Natural killer cell (primary cell): ENCODE data around the gene SEMA3B. TPM values are rescaled to one million over a fixed set of nuclear protein-coding genes. Genes with fewer than 3 reads are reported as not detected.
A peak's percentile ranks its signal among the peaks of the same experiment; 100 is the strongest.

Experiments
- ATAC-seq, 3 donors: fragments of 150-1000 bp in 2 of 3; fragments of 200-7000 bp in 1 of 3; cut with Tn5 transposase; 1 replicate in 1 of 3; 2 replicates in 2 of 3; pipeline ENCODE4 v1.10.0; 2021; ENCODE audit warnings: mild to moderate bottlenecking in 2 of 3, moderate library complexity in 2 of 3
- DNase-seq, 2 donors: peaks; one replicate each; pipeline versions ENCODE4 v3.0.0 to v3.0.0-alpha.2; 2013 to 2021; ENCODE audit warnings: mixed read lengths in 1 of 2
- H3K27ac ChIP-seq: one replicate; pipeline ENCODE4 v1.5.1; 2013; ENCODE audit warnings: mild to moderate bottlenecking, low read length
- H3K27me3 ChIP-seq: one replicate; pipeline ENCODE4 v1.6.1; 2013; ENCODE audit warnings: low read length; ENCODE audit not compliant: control insufficient read depth, insufficient read depth
- H3K36me3 ChIP-seq: one replicate; pipeline ENCODE4 v1.6.1; 2013; ENCODE audit warnings: low read length; ENCODE audit not compliant: control insufficient read depth, insufficient read depth
- H3K4me1 ChIP-seq: one replicate; pipeline ENCODE4 v1.6.1; 2013; ENCODE audit warnings: low read length; ENCODE audit not compliant: control insufficient read depth, insufficient read depth
- H3K4me3 ChIP-seq: one replicate; pipeline ENCODE4 v1.5.1; 2013; ENCODE audit warnings: low read length
- H3K9me3 ChIP-seq: one replicate; pipeline ENCODE4 v1.6.1; 2013; ENCODE audit warnings: low read length; ENCODE audit not compliant: control insufficient read depth, insufficient read depth
- H3K27ac Mint-ChIP-seq, 2 donors: one replicate each; pipeline ENCODE4 v1.8.0; 2022; ENCODE audit warnings: mild to moderate bottlenecking in 2 of 2, mixed read lengths in 2 of 2, moderate library complexity in 1 of 2
- H3K27me3 Mint-ChIP-seq, 2 donors: one replicate each; pipeline ENCODE4 v1.8.0; 2022; ENCODE audit warnings: low read depth in 2 of 2, mixed read lengths in 2 of 2
- H3K36me3 Mint-ChIP-seq: one replicate; pipeline ENCODE4 v1.8.0; 2022; ENCODE audit warnings: mixed read lengths
- H3K4me1 Mint-ChIP-seq, 2 donors: one replicate each; pipeline ENCODE4 v1.8.0; 2022; ENCODE audit warnings: mixed read lengths in 2 of 2
- H3K4me3 Mint-ChIP-seq: one replicate; pipeline ENCODE4 v1.8.0; 2022; ENCODE audit warnings: mild to moderate bottlenecking, moderate library complexity, mixed read lengths
- H3K9me3 Mint-ChIP-seq, 2 donors: one replicate each; pipeline ENCODE4 v1.8.0; 2022; ENCODE audit warnings: mixed read lengths in 2 of 2
- WGBS: methylation state at CpG from one replicate; pipeline ENCODE4 v1.1.7; 2013; ENCODE audit warnings: missing lambda C conversion rate; ENCODE audit not compliant: insufficient coverage; 5-methylcytosine and 5-hydroxymethylcytosine counted together
- intact Hi-C: fragments of 100-400 bp; cut with micrococcal nuclease; formaldehyde crosslinking; loops from one replicate; pipeline ENCODE4 v1.14.2; 2022
- total RNA-seq, 4 donors: library from RNA; stranded (reverse); fragments of 120-200 nt in 1 of 4; gene quantifications; one replicate each; pipeline versions ENCODE4 v1.2.3 to v1.2.4, GENCODE V29; 2013 to 2022
- TF ChIP-seq, protein P1 (sequence below): fragments of 200-600 bp; IDR thresholded peaks from one replicate; pipeline ENCODE4 v1.8.0; 2022; ENCODE audit warnings: antibody characterized with exemption

The SEMA3B gene
- total RNA-seq, 3 donors from 2014 or later (not counting 1 experiment from before 2014, with no cell fraction given), result 0.97 to 2.0 (median 0.99) TPM

GRCh38 chr3:50314816-50315215 is 45.9 kb downstream of the SEMA3B start:
- Mint-ChIP-seq H3K4me3 (no peak overlapping the region), H3K9me3 (no peaks in the 10 kb centered on the region), H3K27ac (peak overlapping the region in 1 of 2 donors; percentile 50), H3K4me1 (peaks cover 22 to 23% of the 10 kb centered on the region in 2 donors), H3K36me3 (no peaks in the 10 kb centered on the region), H3K27me3 (no peaks in the 10 kb centered on the region)
- Histone ChIP-seq H3K36me3 (no peaks in the 10 kb centered on the region), H3K4me1 (peaks cover 40% of the 10 kb centered on the region), H3K27me3 (no peaks in the 10 kb centered on the region), H3K27ac (no peak overlapping the region), H3K9me3 (no peaks in the 10 kb centered on the region), H3K4me3 (no peak overlapping the region)
- intact Hi-C loops, result no loop called here
- 100% methylated on average over 4 of the region's 4 CpGs for WGBS
- TF ChIP-seq, protein P1, sequence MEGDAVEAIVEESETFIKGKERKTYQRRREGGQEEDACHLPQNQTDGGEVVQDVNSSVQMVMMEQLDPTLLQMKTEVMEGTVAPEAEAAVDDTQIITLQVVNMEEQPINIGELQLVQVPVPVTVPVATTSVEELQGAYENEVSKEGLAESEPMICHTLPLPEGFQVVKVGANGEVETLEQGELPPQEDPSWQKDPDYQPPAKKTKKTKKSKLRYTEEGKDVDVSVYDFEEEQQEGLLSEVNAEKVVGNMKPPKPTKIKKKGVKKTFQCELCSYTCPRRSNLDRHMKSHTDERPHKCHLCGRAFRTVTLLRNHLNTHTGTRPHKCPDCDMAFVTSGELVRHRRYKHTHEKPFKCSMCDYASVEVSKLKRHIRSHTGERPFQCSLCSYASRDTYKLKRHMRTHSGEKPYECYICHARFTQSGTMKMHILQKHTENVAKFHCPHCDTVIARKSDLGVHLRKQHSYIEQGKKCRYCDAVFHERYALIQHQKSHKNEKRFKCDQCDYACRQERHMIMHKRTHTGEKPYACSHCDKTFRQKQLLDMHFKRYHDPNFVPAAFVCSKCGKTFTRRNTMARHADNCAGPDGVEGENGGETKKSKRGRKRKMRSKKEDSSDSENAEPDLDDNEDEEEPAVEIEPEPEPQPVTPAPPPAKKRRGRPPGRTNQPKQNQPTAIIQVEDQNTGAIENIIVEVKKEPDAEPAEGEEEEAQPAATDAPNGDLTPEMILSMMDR, result no peak
- DNase-seq (no peak), ATAC-seq (no peak)

GRCh38 chr3:50316657-50317242 is 47.8 kb downstream of the SEMA3B start:
- peak overlapping the region; percentile 60 to 87 for H3K27ac Mint-ChIP-seq
- H3K36me3 ChIP-seq, result no peaks in the 10 kb centered on the region
- H3K36me3 Mint-ChIP-seq, result no peaks in the 10 kb centered on the region
- H3K27me3 ChIP-seq, result no peaks in the 10 kb centered on the region
- no peaks in the 10 kb centered on the region for H3K9me3 ChIP-seq
- H3K4me1 ChIP-seq, result peaks cover 56% of the 10 kb centered on the region
- no peaks in the 10 kb centered on the region for H3K9me3 Mint-ChIP-seq
- WGBS, result 58% methylated on average over 9 of the region's 9 CpGs
- peak overlapping the region; percentile 39 for H3K27ac ChIP-seq
- peak overlapping the region; percentile 22 for H3K4me3 Mint-ChIP-seq
- TF ChIP-seq, protein P1, result no peak
- ATAC-seq (peak in 1 of 3 donors; percentile 32), DNase-seq (peak in 1 of 2 donors; percentile 76)
- H3K4me1 Mint-ChIP-seq, result peaks cover 22 to 32% of the 10 kb centered on the region in 2 donors
- H3K27me3 Mint-ChIP-seq, result no peaks in the 10 kb centered on the region
- intact Hi-C loops, result no loop called here
- no peak overlapping the region for H3K4me3 ChIP-seq

DNA sequence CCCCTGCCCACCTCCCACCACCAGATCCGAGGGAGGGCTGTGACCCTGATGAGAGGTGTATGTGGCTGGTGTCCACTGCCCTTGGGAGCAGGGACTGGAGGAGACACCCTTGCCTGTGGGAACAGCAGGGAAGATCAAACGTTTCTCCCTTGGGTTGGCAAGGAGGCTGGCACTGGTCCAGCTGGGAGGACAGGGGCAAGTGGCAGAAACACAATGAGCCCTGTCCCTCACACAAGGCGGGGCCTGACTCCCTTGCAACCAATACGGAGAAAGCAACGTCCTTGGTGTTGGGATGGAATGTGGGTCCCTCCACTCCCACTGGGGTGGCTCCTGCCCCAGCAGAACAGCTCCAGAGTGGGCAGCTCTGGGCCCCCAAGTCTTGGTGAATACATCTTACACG is 48.4 kb downstream of the SEMA3B start:
- DNase-seq (no peak), ATAC-seq (no peak)
- Mint-ChIP-seq H3K36me3 (no peaks in the 10 kb centered on the region), H3K4me1 (peaks cover 22 to 32% of the 10 kb centered on the region in 2 donors), H3K4me3 (no peak overlapping the region), H3K27ac (peak overlapping the region in 1 of 2 donors; percentile 87), H3K27me3 (no peaks in the 10 kb centered on the region), H3K9me3 (no peaks in the 10 kb centered on the region)
- H3K27ac ChIP-seq, result peak overlapping the region; percentile 39
- TF ChIP-seq, protein P1, result no peak
- H3K9me3 ChIP-seq, result no peaks in the 10 kb centered on the region
- 89% methylated on average over 5 of the region's 6 CpGs for WGBS
- intact Hi-C loops, result no loop called here
- peaks cover 61% of the 10 kb centered on the region for H3K4me1 ChIP-seq
- H3K27me3 ChIP-seq, result no peaks in the 10 kb centered on the region
- H3K4me3 ChIP-seq, result no peak overlapping the region
- H3K36me3 ChIP-seq, result no peaks in the 10 kb centered on the region

DNA sequence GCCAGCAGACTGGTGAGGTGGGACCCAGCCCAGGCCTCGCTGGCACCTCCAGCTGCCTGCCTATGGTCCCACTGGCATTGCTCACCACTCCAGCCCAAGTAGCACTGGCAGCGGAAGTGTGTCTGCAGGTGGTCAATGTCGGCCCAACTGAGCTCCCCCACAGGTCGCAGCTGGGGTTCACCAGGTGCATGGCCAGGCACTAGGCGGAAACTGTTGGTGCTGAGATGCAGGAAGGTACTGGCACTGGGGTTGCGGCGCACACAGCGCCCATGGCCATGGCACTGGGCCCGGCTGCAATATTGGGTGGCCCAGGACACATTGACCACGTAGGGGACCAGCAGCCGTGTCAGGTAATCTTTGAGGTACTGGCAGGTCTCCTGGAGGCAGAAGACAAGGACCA is 49.2 kb downstream of the SEMA3B start:
- Mint-ChIP-seq H3K27ac (peak overlapping the region; percentile 38 to 76), H3K36me3 (no peaks in the 10 kb centered on the region), H3K4me1 (peaks cover 22 to 32% of the 10 kb centered on the region in 2 donors), H3K27me3 (no peaks in the 10 kb centered on the region), H3K4me3 (peak overlapping the region; percentile 72), H3K9me3 (no peaks in the 10 kb centered on the region)
- Histone ChIP-seq H3K27ac (no peak overlapping the region), H3K4me3 (no peak overlapping the region), H3K4me1 (peaks cover 67% of the 10 kb centered on the region), H3K27me3 (no peaks in the 10 kb centered on the region), H3K9me3 (no peaks in the 10 kb centered on the region), H3K36me3 (no peaks in the 10 kb centered on the region)
- DNase-seq (no peak), ATAC-seq (no peak)
- intact Hi-C loops, result no loop called here
- 86% methylated on average over 11 of the region's 11 CpGs for WGBS
- TF ChIP-seq, protein P1, result no peak
